Left renal cortex interstitium (tissue), 4 donors: ENCODE data around the gene SPDYE2. TPM values are rescaled to one million over a fixed set of nuclear protein-coding genes. Genes with fewer than 3 reads are reported as not detected.
"Not testable (repeated sequence)": the region's sequence is repeated elsewhere in the genome, so short reads cannot be mapped to it uniquely, and the experiment has no call there.

Experiments used
- DNase-seq, 4 donors: peaks; one replicate each; pipeline ENCODE4 v3.0.0-alpha.2; 2013; ENCODE audit warnings: low read depth in 4 of 4, low spot score in 2 of 4, missing footprints in 1 of 4
- polyA plus RNA-seq, 4 donors: library from polyadenylated mRNA; unstranded; fragments of 120-200 nt; gene quantifications; one replicate each; pipeline ENCODE4 v1.2.1, GENCODE V29; 2013; ENCODE audit not compliant: insufficient read length in 4 of 4

SPDYE2 gene
- polyA plus RNA-seq, 4 donors = 0.93 to 10.5 (median 5.3) TPM

DNA sequence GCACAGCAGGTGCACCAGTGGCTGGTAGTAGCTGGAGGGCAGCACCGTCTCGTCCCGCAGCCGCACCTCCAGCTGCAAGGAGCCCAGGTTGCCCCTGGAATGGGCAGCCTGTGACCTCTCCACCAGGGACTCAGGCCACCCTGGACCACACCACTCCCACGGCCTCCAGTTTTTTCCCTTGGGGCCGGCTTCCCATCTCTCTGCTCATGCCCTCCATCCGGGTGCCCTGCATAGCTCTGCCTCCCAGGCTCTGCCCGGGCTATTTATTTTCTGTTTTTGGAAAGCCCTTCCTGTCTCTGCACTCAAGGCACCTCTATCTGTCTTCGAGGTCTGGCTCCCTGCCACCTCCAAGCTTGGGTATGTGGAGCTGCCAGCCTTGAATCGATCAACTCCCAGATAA is 45.0 kb downstream of the SPDYE2 start:
- not testable (repeated sequence) for DNase-seq

DNA sequence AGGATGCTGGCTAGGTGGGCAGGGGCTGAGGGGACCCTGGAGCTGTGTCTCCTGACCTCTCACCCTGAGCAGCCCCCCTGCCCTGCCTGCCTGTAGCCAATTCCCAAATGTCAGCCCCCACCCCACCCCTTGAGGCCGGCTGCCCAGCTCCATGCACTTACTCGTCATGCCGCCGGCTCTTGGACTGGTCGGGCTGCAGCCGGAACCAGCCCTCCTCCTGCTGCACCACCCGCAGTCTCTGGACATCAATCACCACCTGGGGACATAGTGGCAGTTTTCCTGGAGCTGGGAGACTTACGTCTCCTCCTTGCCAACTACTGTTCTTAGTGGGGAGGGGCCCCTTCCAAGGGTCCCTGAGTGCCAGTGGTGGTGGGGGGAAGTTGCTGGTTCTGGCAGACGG is 48.7 kb downstream of the SPDYE2 start:
- not testable (repeated sequence) for DNase-seq

DNA sequence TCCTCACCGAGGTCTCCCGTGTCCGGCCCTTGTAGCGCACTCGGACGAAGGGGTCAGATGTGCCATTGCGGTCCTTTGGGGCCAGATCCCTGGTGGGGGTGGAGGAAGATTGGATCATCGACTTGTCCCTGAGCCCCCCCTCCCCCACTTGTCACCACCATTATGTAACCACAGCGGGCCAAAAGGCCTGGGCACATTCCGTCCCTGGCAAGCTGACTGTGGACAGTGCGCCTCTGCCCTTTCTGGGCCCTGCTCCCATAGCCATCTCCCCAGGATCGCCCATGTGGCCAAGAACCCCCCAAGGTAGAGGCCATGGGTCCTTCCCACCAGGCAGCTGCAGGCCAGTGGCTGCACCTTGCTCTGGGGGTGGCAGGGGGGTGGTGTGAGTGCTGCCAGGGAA is 51.3 kb downstream of the SPDYE2 start:
- DNase-seq = not testable (repeated sequence)

DNA sequence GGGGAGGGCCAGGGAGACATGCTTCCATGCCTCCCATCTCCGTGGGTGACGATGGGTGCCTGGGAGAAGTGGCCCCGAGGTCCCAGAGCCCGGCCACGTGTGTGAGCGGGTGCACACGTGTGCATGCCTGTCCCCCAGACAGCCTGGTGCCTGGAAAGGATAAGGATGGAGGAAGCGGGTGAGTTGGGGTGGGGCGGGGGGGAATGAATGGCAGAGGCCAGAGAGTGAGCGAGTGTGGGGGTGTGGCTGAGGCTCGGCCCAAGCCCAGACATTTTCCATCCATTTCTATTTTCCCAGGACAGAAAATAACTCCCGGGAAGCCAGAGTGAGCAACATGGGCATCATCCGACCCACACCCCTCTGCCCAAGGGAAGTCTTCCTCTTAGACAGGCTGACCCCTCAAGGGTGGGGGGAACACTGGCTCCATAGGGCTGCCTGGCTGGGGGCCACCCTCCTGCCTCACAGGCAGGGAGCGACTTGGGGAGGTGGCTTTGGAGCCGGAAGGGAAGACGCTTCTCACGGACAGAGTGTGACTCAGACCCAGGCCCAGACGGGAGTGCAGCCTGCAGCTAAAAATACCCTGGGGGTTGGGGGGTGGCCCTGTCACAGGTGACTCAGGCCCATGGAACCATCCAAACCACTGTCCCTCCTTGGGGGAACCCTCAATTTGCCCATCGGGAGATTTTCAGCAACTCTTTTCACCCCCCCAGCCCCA is 53.6 kb downstream of the SPDYE2 start:
- not testable (repeated sequence) for DNase-seq

DNA sequence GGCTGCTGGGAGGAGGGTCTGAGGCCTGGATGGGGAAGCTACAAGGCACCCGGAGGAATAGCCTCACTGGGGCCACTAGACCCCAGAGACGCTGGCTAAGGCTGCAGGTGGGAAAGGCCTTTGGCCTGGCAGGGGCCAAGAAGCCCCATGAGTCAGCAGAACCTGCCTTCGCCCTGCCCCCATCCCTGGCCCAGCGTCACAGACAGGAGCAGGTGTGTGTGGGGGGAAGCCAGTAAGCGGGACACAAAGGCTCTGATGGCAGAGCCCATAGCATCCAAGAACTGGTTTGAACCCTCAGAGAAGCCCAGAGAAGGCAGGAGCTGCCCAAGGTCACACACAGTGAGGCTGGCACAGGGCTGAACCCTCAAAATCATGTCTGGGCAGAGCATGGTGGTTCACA is 55.8 kb downstream of the SPDYE2 start:
- not testable (repeated sequence) for DNase-seq

DNA sequence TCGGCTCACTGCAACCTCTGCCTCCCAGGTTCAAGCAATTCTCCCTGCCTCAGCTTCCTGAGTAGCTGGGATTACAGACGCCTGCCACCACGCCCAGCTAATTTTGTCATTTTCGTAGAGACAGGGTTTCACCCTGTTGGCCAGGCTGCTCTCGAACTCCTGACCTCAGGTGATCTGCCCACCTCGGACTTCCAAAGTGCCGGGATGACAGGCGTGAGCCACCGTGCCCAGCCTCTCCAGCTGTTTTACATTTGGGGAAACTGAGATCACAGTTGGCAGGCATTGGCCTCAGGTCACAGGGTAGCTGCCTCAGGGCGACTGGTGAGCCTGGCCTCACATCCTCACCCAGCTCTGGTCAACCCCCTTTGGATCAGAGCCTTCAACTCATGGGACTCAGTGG is 58.7 kb downstream of the SPDYE2 start:
- not testable (repeated sequence) for DNase-seq

DNA sequence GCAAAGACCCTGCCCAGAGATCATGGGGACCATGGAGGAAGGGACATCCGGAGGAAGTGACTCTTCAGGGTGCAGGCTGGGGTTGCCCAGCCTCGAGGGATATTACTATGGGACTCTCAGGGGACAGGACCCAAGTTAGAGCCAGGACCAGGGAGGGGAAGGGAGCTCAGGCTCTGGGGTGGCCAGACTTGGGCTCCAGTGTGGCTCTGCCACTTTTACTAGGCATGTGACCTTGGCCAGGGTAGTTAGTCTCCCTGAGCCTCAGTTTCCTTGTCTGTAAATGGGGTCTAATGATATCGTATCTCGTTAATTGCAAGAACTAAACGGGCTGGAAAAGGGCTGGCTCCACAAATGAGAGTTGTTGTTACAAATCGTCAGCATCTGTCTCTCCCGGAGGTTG is 59.4 kb downstream of the SPDYE2 start:
- not testable (repeated sequence) for DNase-seq

DNA sequence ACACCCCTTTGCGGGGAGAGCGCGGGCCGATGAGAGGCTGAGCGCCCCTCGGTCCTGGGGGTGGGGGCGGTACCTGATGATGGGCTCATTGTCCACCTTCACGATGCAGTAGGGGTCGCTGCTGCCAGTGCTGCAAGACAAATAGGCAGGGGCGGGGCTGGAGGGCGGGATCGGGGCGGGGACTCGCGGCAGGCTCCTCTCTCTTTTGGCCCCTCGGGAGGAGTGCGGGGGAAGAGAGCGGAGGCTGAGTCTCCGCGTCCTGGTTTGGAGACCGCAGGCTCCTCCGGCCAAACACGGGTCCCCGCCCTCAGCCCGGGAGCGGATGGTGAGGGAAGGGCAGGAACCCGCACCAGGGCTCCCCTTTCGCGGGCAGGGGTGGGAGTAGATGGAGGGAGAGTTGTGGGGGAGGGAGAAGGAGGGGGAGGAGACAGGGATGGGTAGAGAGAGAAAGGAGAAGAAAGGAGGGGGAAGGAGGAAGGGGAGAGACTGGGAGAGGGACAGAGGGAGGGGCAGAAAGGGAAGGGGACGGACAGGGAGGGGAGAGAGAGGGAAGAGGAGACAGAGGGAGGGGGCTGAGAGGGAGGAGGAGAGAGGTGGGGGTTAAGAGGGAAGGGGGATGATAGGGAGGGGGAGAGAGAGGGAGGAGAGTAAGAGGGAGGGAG is 60.1 kb downstream of the SPDYE2 start:
- not testable (repeated sequence) for DNase-seq

DNA sequence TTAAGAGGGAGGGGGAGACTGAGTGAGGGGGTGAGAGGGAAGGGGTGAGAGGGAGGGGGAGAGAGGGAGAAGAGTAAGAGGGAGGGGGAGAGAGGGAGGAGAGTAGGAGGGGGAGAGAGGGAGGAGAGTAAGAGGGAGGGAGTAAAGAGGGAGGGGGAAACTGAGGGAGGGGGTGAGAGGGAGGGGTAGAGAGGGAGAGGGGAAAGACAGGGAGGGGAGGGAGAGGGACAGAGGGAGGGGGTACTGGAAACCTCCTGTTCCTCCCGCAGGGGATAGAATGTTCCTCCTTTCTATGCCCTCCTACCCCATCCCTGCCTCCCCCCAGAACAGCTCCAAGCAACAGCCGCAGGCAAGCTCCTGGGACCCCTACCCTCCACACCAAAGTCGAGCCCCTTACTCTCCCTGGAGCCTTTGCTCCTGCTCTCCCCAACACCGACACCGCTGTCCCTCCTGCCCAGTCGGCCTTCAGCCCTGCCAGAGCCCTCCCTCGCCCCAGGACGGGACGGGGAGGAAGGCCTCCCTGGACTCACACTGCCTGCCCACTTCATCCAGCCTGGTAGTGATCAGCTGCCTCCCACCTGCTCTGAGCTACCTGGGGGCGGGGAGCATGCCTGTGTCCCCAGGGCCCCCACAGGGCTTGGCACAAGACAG is 60.8 kb downstream of the SPDYE2 start:
- not testable (repeated sequence) for DNase-seq

Other genes with a start within 250 kb of the SPDYE2 start
- gene SPDYE6, start 194.8 kb upstream of the SPDYE2 start, polyA plus RNA-seq = 10 to 100 TPM in 1 of 4 donors, 1 to 10 TPM in 1, under 1 TPM in 2; 0.65 to 10.2 (median 3.7) TPM
- gene PRKRIP1, start 154.9 kb upstream of the SPDYE2 start, polyA plus RNA-seq = 10 to 100 TPM; 30.2 to 46.9 (median 38.6) TPM
- gene ORAI2, start 117.7 kb upstream of the SPDYE2 start, polyA plus RNA-seq = 10 to 100 TPM; 16.7 to 28.7 (median 22.5) TPM
- gene ALKBH4, start 86.4 kb upstream of the SPDYE2 start, polyA plus RNA-seq = 10 to 100 TPM; 10.3 to 16.7 (median 14.6) TPM
- 10 to 100 TPM; 15.9 to 26.0 (median 23.3) TPM for gene LRWD1, start 86.2 kb upstream of the SPDYE2 start, polyA plus RNA-seq
- gene POLR2J, start 72.3 kb upstream of the SPDYE2 start, polyA plus RNA-seq = 10 to 100 TPM; 25.8 to 52.0 (median 34.5) TPM
- 10 to 100 TPM in 3 of 4 donors, 1 to 10 TPM in 1; 6.8 to 19.5 (median 14.9) TPM for gene RASA4B, start 33.4 kb upstream of the SPDYE2 start, polyA plus RNA-seq
- 10 to 100 TPM in 2 of 4 donors, 1 to 10 TPM in 2; 2.5 to 26.8 (median 13.9) TPM for gene UPK3BL2, start 7.5 kb upstream of the SPDYE2 start, polyA plus RNA-seq
- gene POLR2J3, start 21.4 kb downstream of the SPDYE2 start, polyA plus RNA-seq = 10 to 100 TPM; 54.8 to 94.5 (median 74.6) TPM
- gene RASA4, start 65.5 kb downstream of the SPDYE2 start, polyA plus RNA-seq = 10 to 100 TPM; 21.3 to 69.9 (median 49.1) TPM
- gene UPK3BL1, start 91.6 kb downstream of the SPDYE2 start, polyA plus RNA-seq = 10 to 100 TPM in 3 of 4 donors, 1 to 10 TPM in 1; 8.6 to 34.8 (median 16.1) TPM
- 1 to 10 TPM in 2 of 4 donors, under 1 TPM in 2; 0.60 to 3.6 (median 2.0) TPM for gene SPDYE2B, start 99.1 kb downstream of the SPDYE2 start, polyA plus RNA-seq
- gene POLR2J2, start 120.4 kb downstream of the SPDYE2 start, polyA plus RNA-seq = 1 to 10 TPM in 3 of 4 donors, under 1 TPM in 1; 0.59 to 5.3 (median 2.9) TPM
- gene FAM185A, start 197.8 kb downstream of the SPDYE2 start, polyA plus RNA-seq = 10 to 100 TPM in 3 of 4 donors, 1 to 10 TPM in 1; 9.3 to 13.2 (median 11.7) TPM